SKM-1 (cell line): ENCODE measurements around the gene FKBP1B.
A peak's percentile ranks its signal among the peaks of the same experiment; 100 is the strongest.
"Not testable (repeated sequence)": the region's sequence is repeated elsewhere in the genome, so short reads cannot be mapped to it uniquely, and the experiment has no call there.

Experiments used
- DNase-seq: peaks from one replicate; lab custom pipeline; 2025; ENCODE audit not compliant: unreplicated experiment; lab: John Stamatoyannopoulos, UW

Gene FKBP1B

GRCh38 chr2:24058564-24059271, 9.2 kb downstream of the FKBP1B start:
- DNase-seq, result no peak

GRCh38 chr2:24065341-24065740, 15.8 kb downstream of the FKBP1B start:
- no peak for DNase-seq

- DNase-seq, result no peak
These were observed 22.7 kb downstream of the FKBP1B start for GRCh38 chr2:24072259-24072658.

GRCh38 chr2:24073816-24074215, 24.3 kb downstream of the FKBP1B start:
- DNase-seq, result no peak

GRCh38 chr2:24075259-24075658, 25.7 kb downstream of the FKBP1B start:
- no peak for DNase-seq

GRCh38 chr2:24075915-24076848, 26.6 kb downstream of the FKBP1B start, which contains the start of gene SF3B6:
SF3B6 (minus strand) TSS chr2:24076326; CDS start chr2:24076229, 97 bp downstream.
- DNase-seq, result peak; percentile 97

- DNase-seq, result no peak
These were observed 27.5 kb downstream of the FKBP1B start for GRCh38 chr2:24076849-24077534.

- DNase-seq, result no peak
These were observed 28.0 kb downstream of the FKBP1B start for GRCh38 chr2:24077535-24077877.

- DNase-seq, result no peak
These were observed 28.3 kb downstream of the FKBP1B start for GRCh38 chr2:24077879-24078278.

GRCh38 chr2:24080701-24081100, 31.2 kb downstream of the FKBP1B start:
- DNase-seq, result no peak

- DNase-seq, result no peak
These were observed 33.4 kb downstream of the FKBP1B start for GRCh38 chr2:24082787-24083566.

- DNase-seq, result peak; percentile 77
These were observed 34.2 kb downstream of the FKBP1B start for GRCh38 chr2:24083567-24084385.

- DNase-seq, result peak; percentile 77
These were observed 35.1 kb downstream of the FKBP1B start, which contains the start of gene TP53I3 for GRCh38 chr2:24084386-24085199. TP53I3 (minus strand) TSS chr2:24084834; CDS start chr2:24084326, 508 bp downstream.

- no peak for DNase-seq
These were observed 35.6 kb downstream of the FKBP1B start for GRCh38 chr2:24085200-24085489.

- DNase-seq, result no peak
These were observed 36.7 kb downstream of the FKBP1B start for GRCh38 chr2:24086241-24086640.

GRCh38 chr2:24087032-24087431, 37.5 kb downstream of the FKBP1B start:
- no peak for DNase-seq

- DNase-seq, result no peak
These were observed 39.3 kb downstream of the FKBP1B start for GRCh38 chr2:24088821-24089359.

GRCh38 chr2:24093270-24093669, 43.7 kb downstream of the FKBP1B start:
- not testable (repeated sequence) for DNase-seq

- not testable (repeated sequence) for DNase-seq
These were observed 45.7 kb downstream of the FKBP1B start for GRCh38 chr2:24095171-24095677.
